Effector memory CD8-positive, alpha-beta T cell (primary cell): ENCODE data around the gene SCYGR5.
"Not testable (repeated sequence)": the region's sequence is repeated elsewhere in the genome, so short reads cannot be mapped to it uniquely, and the experiment has no call there.

Source experiments
- ATAC-seq: fragments of 150-1000 bp; cut with Tn5 transposase; replicated peaks from 2 replicates; pipeline ENCODE4 v1.10.0; 2021; ENCODE audit warnings: mild to moderate bottlenecking, moderate library complexity
- DNase-seq, 3 experiments: peaks; one replicate each; pipeline ENCODE4 v3.0.0; 2021
- H3K27ac Mint-ChIP-seq, 2 donors: one replicate each; pipeline ENCODE4 v1.8.0; 2022; ENCODE audit warnings: mild to moderate bottlenecking in 2 of 2, mixed read lengths in 2 of 2, moderate library complexity in 2 of 2
- H3K27me3 Mint-ChIP-seq, 2 donors: one replicate each; pipeline ENCODE4 v1.8.0; 2022; ENCODE audit warnings: mixed read lengths in 2 of 2
- H3K36me3 Mint-ChIP-seq: one replicate; pipeline ENCODE4 v1.8.0; 2022; ENCODE audit warnings: mild to moderate bottlenecking, moderate library complexity, mixed read lengths; ENCODE audit not compliant: insufficient read depth
- H3K4me1 Mint-ChIP-seq, 2 donors: one replicate each; pipeline ENCODE4 v1.8.0; 2022; ENCODE audit warnings: low read depth in 2 of 2, mixed read lengths in 2 of 2
- H3K4me3 Mint-ChIP-seq, 2 donors: one replicate each; pipeline ENCODE4 v1.8.0; 2022; ENCODE audit warnings: mild to moderate bottlenecking in 2 of 2, mixed read lengths in 2 of 2, moderate library complexity in 2 of 2
- H3K9me3 Mint-ChIP-seq, 2 donors: one replicate each; pipeline ENCODE4 v1.8.0; 2022; ENCODE audit warnings: mixed read lengths in 2 of 2

Gene SCYGR5

DNA sequence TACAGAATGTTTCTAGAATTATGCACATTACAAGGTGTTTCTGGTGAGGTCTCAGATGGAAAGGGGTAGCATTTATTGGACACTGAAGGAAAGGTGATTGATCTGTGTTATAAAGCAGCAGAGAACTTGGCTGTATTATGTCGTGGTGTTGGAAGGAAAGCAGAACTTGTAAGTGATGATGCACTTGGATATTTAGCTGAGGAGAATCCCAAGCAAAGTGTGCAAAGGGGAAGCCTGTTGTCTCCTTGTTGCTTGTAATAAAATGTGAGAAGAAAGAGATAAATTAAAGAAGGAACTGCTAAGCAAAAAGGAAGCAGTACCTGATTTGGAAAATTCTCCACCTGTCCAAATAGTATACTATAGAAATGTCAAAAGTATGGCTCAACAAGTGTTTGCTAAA, 12.2 kb upstream of the SCYGR5 start:
- H3K27me3 Mint-ChIP-seq: peaks cover 7 to 13% of the 10 kb centered on the region in 2 donors
- ATAC-seq (no peak), DNase-seq (no peak)
- no peaks in the 10 kb centered on the region for H3K36me3 Mint-ChIP-seq
- H3K27ac Mint-ChIP-seq: no peak overlapping the region
- H3K4me1 Mint-ChIP-seq: no peaks in the 10 kb centered on the region
- H3K9me3 Mint-ChIP-seq: no peaks in the 10 kb centered on the region
- H3K4me3 Mint-ChIP-seq: no peak overlapping the region

DNA sequence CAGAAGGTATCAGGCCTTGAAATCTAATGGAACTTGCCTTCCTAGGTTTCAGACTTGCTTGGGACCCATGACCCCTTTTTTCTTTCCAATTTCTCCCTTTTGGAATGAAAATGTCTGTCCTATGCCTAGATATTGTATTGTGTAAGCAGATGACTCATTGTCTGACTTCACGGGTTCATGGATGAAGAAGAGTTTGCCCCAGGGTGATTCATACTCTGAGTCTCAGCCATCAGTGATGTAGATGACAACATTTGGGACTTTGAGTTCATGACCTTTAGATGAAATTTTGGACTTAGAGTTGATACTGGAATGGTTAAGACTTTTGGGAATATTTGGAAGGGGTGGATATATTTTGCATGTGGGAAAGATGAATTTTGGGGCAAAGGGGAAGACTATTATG, 11.2 kb upstream of the SCYGR5 start:
- ATAC-seq (no peak), DNase-seq (no peak)
- Mint-ChIP-seq H3K27me3 (peaks cover 7 to 13% of the 10 kb centered on the region in 2 donors), H3K36me3 (no peaks in the 10 kb centered on the region), H3K9me3 (no peaks in the 10 kb centered on the region), H3K4me1 (no peaks in the 10 kb centered on the region), H3K27ac (no peak overlapping the region), H3K4me3 (no peak overlapping the region)

DNA sequence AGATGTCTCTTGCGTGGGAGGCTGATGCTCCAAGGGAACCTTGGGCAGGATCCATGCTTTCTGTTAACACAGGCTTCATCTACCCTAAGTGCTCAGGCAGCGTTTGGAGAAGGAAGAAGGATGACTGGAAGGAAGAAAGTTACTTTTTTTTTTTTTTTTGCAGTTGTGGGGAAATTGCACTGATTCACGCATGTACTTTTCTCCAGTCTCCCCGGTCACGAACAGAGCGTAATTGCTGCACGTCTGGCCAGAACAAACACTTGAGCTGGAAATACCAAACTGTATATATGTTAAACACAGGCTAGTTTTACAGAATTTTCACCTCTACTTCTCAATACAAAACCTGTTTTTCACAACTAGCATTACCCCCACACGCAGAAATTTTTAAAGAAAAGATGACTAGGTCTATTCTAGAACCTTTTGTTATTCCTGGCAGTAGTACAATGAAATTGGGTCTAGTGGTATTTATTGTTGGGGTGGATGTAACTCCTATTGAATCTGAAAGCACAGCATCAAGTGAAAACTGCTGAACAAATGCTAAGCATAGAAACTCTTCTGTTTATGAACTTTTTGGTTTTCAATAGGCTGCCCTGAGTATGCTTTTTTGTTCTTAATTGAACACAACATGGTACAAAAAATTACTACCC, 9.3 kb upstream of the SCYGR5 start:
- ATAC-seq: no peak
- no peak overlapping the region for H3K27ac Mint-ChIP-seq
- H3K9me3 Mint-ChIP-seq: no peaks in the 10 kb centered on the region
- peaks cover 7 to 13% of the 10 kb centered on the region in 2 donors for H3K27me3 Mint-ChIP-seq
- no peaks in the 10 kb centered on the region for H3K4me1 Mint-ChIP-seq
- no peak overlapping the region for H3K4me3 Mint-ChIP-seq
- DNase-seq: no peak
- H3K36me3 Mint-ChIP-seq: no peaks in the 10 kb centered on the region

GRCh38 chr2:227661025-227661649, 5.5 kb upstream of the SCYGR5 start:
- H3K9me3 Mint-ChIP-seq: no peaks in the 10 kb centered on the region
- H3K36me3 Mint-ChIP-seq: no peaks in the 10 kb centered on the region
- peaks cover 0 to 4% of the 10 kb centered on the region in 2 donors for H3K27me3 Mint-ChIP-seq
- H3K4me3 Mint-ChIP-seq: no peak overlapping the region
- DNase-seq: no peak
- ATAC-seq: no peak
- H3K27ac Mint-ChIP-seq: no peak overlapping the region
- no peaks in the 10 kb centered on the region for H3K4me1 Mint-ChIP-seq

DNA sequence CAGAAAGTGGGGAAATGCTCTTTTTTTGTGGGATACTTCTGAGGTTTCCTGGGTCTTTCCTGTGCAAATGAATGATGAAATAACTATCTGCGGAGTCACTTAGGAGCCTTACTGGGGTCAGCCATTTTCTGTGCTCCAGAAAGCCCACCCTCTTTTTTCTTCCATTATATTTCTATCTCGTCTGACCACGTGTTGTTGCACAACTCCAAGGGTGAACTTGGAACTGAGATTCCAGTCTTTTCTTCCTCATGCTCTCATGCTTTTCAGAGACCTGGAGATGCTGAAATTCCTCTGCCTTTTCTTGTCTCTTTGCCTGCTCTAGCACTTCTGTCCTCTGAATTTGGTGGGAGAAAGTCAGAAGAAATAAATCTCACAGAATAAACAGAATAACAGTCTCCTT, 4.8 kb upstream of the SCYGR5 start:
- H3K4me3 Mint-ChIP-seq: no peak overlapping the region
- DNase-seq (no peak), ATAC-seq (no peak)
- H3K27me3 Mint-ChIP-seq: peaks cover 0 to 7% of the 10 kb centered on the region in 2 donors
- no peaks in the 10 kb centered on the region for H3K4me1 Mint-ChIP-seq
- H3K27ac Mint-ChIP-seq: no peak overlapping the region
- peaks cover 2% of the 10 kb centered on the region for H3K36me3 Mint-ChIP-seq
- H3K9me3 Mint-ChIP-seq: no peaks in the 10 kb centered on the region

- Mint-ChIP-seq H3K27me3 (peaks cover 0 to 7% of the 10 kb centered on the region in 2 donors), H3K27ac (no peak overlapping the region), H3K4me3 (no peak overlapping the region), H3K36me3 (peaks cover 2% of the 10 kb centered on the region), H3K4me1 (no peaks in the 10 kb centered on the region), H3K9me3 (no peaks in the 10 kb centered on the region)
- ATAC-seq (no peak), DNase-seq (no peak)
Observed at GRCh38 chr2:227665189-227665940, 1.2 kb upstream of the SCYGR5 start.

DNA sequence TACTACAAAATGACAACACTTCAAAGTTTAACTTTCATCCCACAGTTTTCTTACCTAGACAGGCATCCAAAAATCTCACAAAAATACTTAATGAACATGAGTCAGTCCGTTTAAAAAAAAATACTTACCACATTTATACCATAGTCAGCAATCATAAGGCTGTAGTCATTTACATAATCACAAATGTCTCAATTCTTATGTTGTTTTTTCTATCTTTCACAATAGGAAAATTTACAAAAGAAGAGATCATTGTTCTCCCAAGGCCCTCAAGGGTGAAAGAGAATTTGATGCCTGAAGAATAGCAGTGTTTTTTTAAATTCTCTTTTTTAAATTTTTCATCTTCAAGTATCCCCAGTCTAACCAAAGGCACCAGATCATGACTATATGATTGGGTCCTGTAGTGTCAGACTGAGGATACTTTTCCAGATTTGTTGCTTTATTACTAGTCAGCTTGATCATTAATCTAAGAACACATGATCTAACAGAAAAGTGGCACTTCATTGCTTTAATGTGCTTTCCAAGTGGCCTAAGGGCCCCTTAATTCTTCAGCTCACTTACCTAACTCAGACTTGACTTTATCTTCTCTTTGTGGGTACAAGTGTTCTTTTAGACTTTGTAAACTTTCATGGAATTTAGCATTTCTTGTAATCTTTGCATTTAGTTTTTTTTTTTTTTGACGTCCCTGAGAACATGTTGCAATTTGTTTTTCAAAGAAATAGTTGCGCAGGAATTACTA, 4.7 kb downstream of the SCYGR5 start:
- no peak overlapping the region for H3K27ac Mint-ChIP-seq
- DNase-seq (no peak), ATAC-seq (no peak)
- no peaks in the 10 kb centered on the region for H3K9me3 Mint-ChIP-seq
- peaks cover 0 to under 1% of the 10 kb centered on the region in 2 donors for H3K27me3 Mint-ChIP-seq
- no peaks in the 10 kb centered on the region for H3K4me1 Mint-ChIP-seq
- H3K4me3 Mint-ChIP-seq: no peak overlapping the region
- peaks cover 1% of the 10 kb centered on the region for H3K36me3 Mint-ChIP-seq

DNA sequence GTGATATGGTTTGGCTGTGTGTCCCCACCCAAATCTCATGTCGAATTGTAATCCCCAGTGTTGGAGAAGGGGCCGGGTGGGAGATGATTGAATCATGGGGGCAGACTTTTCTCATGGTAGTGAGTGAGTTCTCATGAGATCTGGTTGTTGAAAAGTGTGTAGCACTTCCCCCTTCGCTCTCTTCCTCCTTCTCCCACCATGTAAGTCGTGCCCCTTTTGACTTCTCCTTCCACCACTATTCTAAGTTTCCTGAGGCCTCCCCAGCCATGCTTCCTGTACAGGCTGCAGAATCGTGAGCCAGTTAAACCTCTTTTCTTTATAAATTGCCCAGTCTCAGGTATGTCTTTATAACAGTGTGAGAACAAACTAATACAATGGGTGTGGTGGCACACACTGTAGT, 7.0 kb downstream of the SCYGR5 start:
- not testable (repeated sequence) for ATAC-seq, H3K9me3 Mint-ChIP-seq, H3K4me3 Mint-ChIP-seq, H3K27ac Mint-ChIP-seq, H3K27me3 Mint-ChIP-seq, H3K4me1 Mint-ChIP-seq, H3K36me3 Mint-ChIP-seq, DNase-seq

- Mint-ChIP-seq H3K36me3 (no peaks in the 10 kb centered on the region), H3K4me1 (no peaks in the 10 kb centered on the region), H3K9me3 (no peaks in the 10 kb centered on the region), H3K27ac (no peak overlapping the region), H3K27me3 (peaks cover 6% of the 10 kb centered on the region in 2 donors), H3K4me3 (no peak overlapping the region)
- DNase-seq: no peak
- ATAC-seq: no peak
Observed at GRCh38 chr2:227674485-227674884, 7.9 kb downstream of the SCYGR5 start.

- H3K36me3 Mint-ChIP-seq: no peaks in the 10 kb centered on the region
- H3K27me3 Mint-ChIP-seq: peaks cover 6% of the 10 kb centered on the region in 2 donors
- H3K4me1 Mint-ChIP-seq: no peaks in the 10 kb centered on the region
- H3K4me3 Mint-ChIP-seq: no peak overlapping the region
- DNase-seq (no peak), ATAC-seq (no peak)
- no peak overlapping the region for H3K27ac Mint-ChIP-seq
- no peaks in the 10 kb centered on the region for H3K9me3 Mint-ChIP-seq
Observed at GRCh38 chr2:227677928-227678327, 11.3 kb downstream of the SCYGR5 start.

- Mint-ChIP-seq H3K9me3 (no peaks in the 10 kb centered on the region), H3K27ac (no peak overlapping the region), H3K36me3 (no peaks in the 10 kb centered on the region), H3K27me3 (peaks cover 5 to 35% of the 10 kb centered on the region in 2 donors), H3K4me3 (no peak overlapping the region), H3K4me1 (no peaks in the 10 kb centered on the region)
- no peak for ATAC-seq
- DNase-seq: no peak
Observed at GRCh38 chr2:227684258-227684657, 17.7 kb downstream of the SCYGR5 start.

DNA sequence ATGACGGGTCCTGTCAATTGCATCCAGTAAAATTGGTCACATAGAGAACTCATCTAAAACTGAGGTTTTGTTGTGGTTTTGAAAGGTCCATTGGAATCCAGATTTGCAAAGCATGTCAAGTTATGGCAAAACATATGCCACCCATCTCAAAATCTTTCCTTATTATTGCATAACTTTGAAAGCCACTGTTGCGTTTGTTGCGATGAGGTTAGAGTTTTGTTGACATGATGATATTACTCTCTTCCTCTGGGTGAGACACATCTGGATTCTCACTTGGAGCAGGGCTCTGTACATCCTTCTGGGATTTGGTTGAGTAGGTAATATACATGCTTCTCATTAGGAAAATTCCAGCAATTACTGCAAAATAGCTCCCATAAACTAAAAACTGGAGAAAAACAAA, 20.6 kb downstream of the SCYGR5 start:
- DNase-seq: no peak
- H3K36me3 Mint-ChIP-seq: peaks cover 2% of the 10 kb centered on the region
- no peak for ATAC-seq
- peaks cover 20 to 61% of the 10 kb centered on the region in 2 donors for H3K27me3 Mint-ChIP-seq
- no peak overlapping the region for H3K4me3 Mint-ChIP-seq
- H3K4me1 Mint-ChIP-seq: no peaks in the 10 kb centered on the region
- H3K27ac Mint-ChIP-seq: no peak overlapping the region
- H3K9me3 Mint-ChIP-seq: no peaks in the 10 kb centered on the region

GRCh38 chr2:227696990-227697679, 30.5 kb downstream of the SCYGR5 start:
- Mint-ChIP-seq H3K36me3 (no peaks in the 10 kb centered on the region), H3K27me3 (peaks cover 11 to 34% of the 10 kb centered on the region in 2 donors), H3K27ac (no peak overlapping the region), H3K4me3 (no peak overlapping the region), H3K9me3 (peaks cover 0 to 1% of the 10 kb centered on the region in 2 donors), H3K4me1 (no peaks in the 10 kb centered on the region)
- DNase-seq: no peak
- ATAC-seq: no peak
